Mesenchymal stem cell (in vitro differentiated cells and primary cell): ENCODE measurements around the gene HOXB3.
A peak's percentile ranks its signal among the peaks of the same experiment; 100 is the strongest.

ENCODE experiments used
- DNase-seq: peaks from one replicate; pipeline ENCODE4 v3.0.0-alpha.2; 2013
- H2AFZ ChIP-seq: one replicate; pipeline ENCODE4 v1.6.1; 2013; ENCODE audit warnings: low read depth, mild to moderate bottlenecking, control low read depth, inconsistent platforms, low read length, moderate library complexity
- H2AK5ac ChIP-seq: 2 replicates; pipeline ENCODE4 v1.6.1; 2013; ENCODE audit warnings: low read length, moderate library complexity, mild to moderate bottlenecking, inconsistent platforms; ENCODE audit not compliant: severe bottlenecking
- H2BK120ac ChIP-seq: one replicate; pipeline ENCODE4 v1.6.1; 2013; ENCODE audit warnings: low read depth, mild to moderate bottlenecking, inconsistent platforms, low read length, moderate library complexity
- H2BK12ac ChIP-seq, 2 experiments: one replicate each; pipeline ENCODE4 v1.6.1; 2013; ENCODE audit warnings: inconsistent platforms in 2 of 2, low read length in 2 of 2, mild to moderate bottlenecking in 2 of 2, moderate library complexity in 2 of 2, control low read depth in 1 of 2
- H2BK15ac ChIP-seq: one replicate; pipeline ENCODE4 v1.6.1; 2013; ENCODE audit warnings: mild to moderate bottlenecking, low read depth, inconsistent platforms; ENCODE audit not compliant: poor library complexity, severe bottlenecking
- H2BK5ac ChIP-seq: 2 replicates; pipeline ENCODE4 v1.6.1; 2013; ENCODE audit warnings: low read depth, mild to moderate bottlenecking, low read length, control low read depth, inconsistent platforms; ENCODE audit not compliant: poor library complexity, severe bottlenecking
- H3K14ac ChIP-seq, 2 experiments: one replicate each; pipeline ENCODE4 v1.6.1; 2013; ENCODE audit warnings: inconsistent platforms in 2 of 2, low read length in 2 of 2, control low read depth in 1 of 2, mild to moderate bottlenecking in 1 of 2, moderate library complexity in 1 of 2
- H3K18ac ChIP-seq, 2 experiments: one replicate each; pipeline ENCODE4 v1.6.1; 2013; ENCODE audit warnings: inconsistent platforms in 2 of 2, low read length in 2 of 2, control low read depth in 1 of 2, low read depth in 1 of 2, mild to moderate bottlenecking in 1 of 2
- H3K23ac ChIP-seq, 2 experiments: one replicate each; pipeline ENCODE4 v1.6.1; 2013; ENCODE audit warnings: inconsistent platforms in 2 of 2, low read length in 2 of 2, mild to moderate bottlenecking in 2 of 2, moderate library complexity in 2 of 2, control low read depth in 1 of 2
- H3K27ac ChIP-seq: 2 replicates; pipeline ENCODE4 v1.5.1; 2013; ENCODE audit warnings: mild to moderate bottlenecking, moderate library complexity, low read length, control low read depth, inconsistent platforms; ENCODE audit not compliant: poor library complexity, severe bottlenecking
- H3K27me3 ChIP-seq, 2 experiments: 2 replicates each; pipeline versions ENCODE4 v1.6.1 to v1.7.0; 2013; ENCODE audit warnings: low read length in 2 of 2, mild to moderate bottlenecking in 2 of 2, moderate library complexity in 2 of 2, control low read depth in 1 of 2, inconsistent platforms in 1 of 2; ENCODE audit not compliant: control insufficient read depth in 1 of 2, insufficient read depth in 1 of 2
- H3K36me3 ChIP-seq, 2 experiments: 2 replicates each; pipeline versions ENCODE4 v1.6.1 to v1.7.0; 2013; ENCODE audit warnings: low read length in 2 of 2, control low read depth in 1 of 2, inconsistent platforms in 1 of 2, low read depth in 1 of 2, mild to moderate bottlenecking in 1 of 2; ENCODE audit not compliant: insufficient read depth in 2 of 2, control insufficient read depth in 1 of 2
- H3K4ac ChIP-seq, 2 experiments: one replicate each; pipeline ENCODE4 v1.6.1; 2013; ENCODE audit warnings: inconsistent platforms in 2 of 2, low read length in 2 of 2, mild to moderate bottlenecking in 2 of 2, moderate library complexity in 2 of 2, control low read depth in 1 of 2, low read depth in 1 of 2
- H3K4me1 ChIP-seq: 2 replicates; pipeline ENCODE4 v1.6.1; 2013; ENCODE audit warnings: low read depth, low read length, control low read depth; ENCODE audit not compliant: control insufficient read depth, insufficient read depth
- H3K4me2 ChIP-seq: 2 replicates; pipeline ENCODE4 v1.6.1; 2013; ENCODE audit warnings: low read length, mild to moderate bottlenecking, inconsistent platforms; ENCODE audit not compliant: poor library complexity, severe bottlenecking
- H3K4me3 ChIP-seq, 2 experiments: 2 replicates each; pipeline versions ENCODE4 v1.5.1 to v1.7.0; 2013; ENCODE audit warnings: low read length in 2 of 2, mild to moderate bottlenecking in 2 of 2, control low read depth in 1 of 2, low read depth in 1 of 2; ENCODE audit not compliant: insufficient read depth in 1 of 2
- H3K79me1 ChIP-seq: replicated peaks from 2 replicates; pipeline ENCODE4 v1.6.1; 2013; ENCODE audit warnings: mild to moderate bottlenecking, control low read depth, low read length, inconsistent platforms; ENCODE audit not compliant: poor library complexity, severe bottlenecking
- H3K9ac ChIP-seq: 2 replicates; pipeline ENCODE4 v1.7.0; 2013; ENCODE audit warnings: mild to moderate bottlenecking, low read length, moderate library complexity
- H3K9me3 ChIP-seq: 2 replicates; pipeline ENCODE4 v1.7.0; 2013; ENCODE audit warnings: mild to moderate bottlenecking, low read length; ENCODE audit not compliant: control insufficient read depth
- H4K8ac ChIP-seq: one replicate; pipeline ENCODE4 v1.6.1; 2013; ENCODE audit warnings: inconsistent platforms, mild to moderate bottlenecking, low read length, moderate library complexity
- H4K91ac ChIP-seq: one replicate; pipeline ENCODE4 v1.6.1; 2013; ENCODE audit warnings: mild to moderate bottlenecking, low read length, inconsistent platforms
- WGBS: methylation state at CpG from one replicate; pipeline ENCODE4 v1.1.7; 2013; ENCODE audit warnings: mixed read lengths; 5-methylcytosine and 5-hydroxymethylcytosine counted together

HOXB3 gene

GRCh38 chr17:48543854-48544348 lies 46.1 kb downstream of the HOXB3 start:
- DNase-seq: peak; percentile 67
- Histone ChIP-seq H3K9ac (peak overlapping the region; percentile 100), H3K27me3 (no peaks in the 10 kb centered on the region), H3K4me1 (peaks cover 18% of the 10 kb centered on the region), H3K4me3 (peak overlapping the region; percentile 73 to 97), H3K36me3 (peaks cover 17 to 18% of the 10 kb centered on the region in 2 experiments), H2BK12ac (peak overlapping the region in 1 of 2 experiments; percentile 39), H3K18ac (peak overlapping the region; percentile 96 to 97), H3K14ac (peak overlapping the region; percentile 32 to 38), H2AFZ (no peak overlapping the region), H2BK5ac (peak overlapping the region; percentile 97), H2AK5ac (peak overlapping the region; percentile 93), H3K9me3 (no peaks in the 10 kb centered on the region), H3K4me2 (no peak overlapping the region), H2BK15ac (no peak overlapping the region), H2BK120ac (peak overlapping the region; percentile 89), H3K79me1 (no peaks in the 10 kb centered on the region), H3K27ac (peak overlapping the region; percentile 99), H3K4ac (peak overlapping the region; percentile 89 to 90), H3K23ac (peak overlapping the region in 1 of 2 experiments; percentile 96), H4K8ac (peak overlapping the region; percentile 13), H4K91ac (peak overlapping the region; percentile 43)
- 0% methylated on average over 19 of the region's 20 CpGs for WGBS

DNA sequence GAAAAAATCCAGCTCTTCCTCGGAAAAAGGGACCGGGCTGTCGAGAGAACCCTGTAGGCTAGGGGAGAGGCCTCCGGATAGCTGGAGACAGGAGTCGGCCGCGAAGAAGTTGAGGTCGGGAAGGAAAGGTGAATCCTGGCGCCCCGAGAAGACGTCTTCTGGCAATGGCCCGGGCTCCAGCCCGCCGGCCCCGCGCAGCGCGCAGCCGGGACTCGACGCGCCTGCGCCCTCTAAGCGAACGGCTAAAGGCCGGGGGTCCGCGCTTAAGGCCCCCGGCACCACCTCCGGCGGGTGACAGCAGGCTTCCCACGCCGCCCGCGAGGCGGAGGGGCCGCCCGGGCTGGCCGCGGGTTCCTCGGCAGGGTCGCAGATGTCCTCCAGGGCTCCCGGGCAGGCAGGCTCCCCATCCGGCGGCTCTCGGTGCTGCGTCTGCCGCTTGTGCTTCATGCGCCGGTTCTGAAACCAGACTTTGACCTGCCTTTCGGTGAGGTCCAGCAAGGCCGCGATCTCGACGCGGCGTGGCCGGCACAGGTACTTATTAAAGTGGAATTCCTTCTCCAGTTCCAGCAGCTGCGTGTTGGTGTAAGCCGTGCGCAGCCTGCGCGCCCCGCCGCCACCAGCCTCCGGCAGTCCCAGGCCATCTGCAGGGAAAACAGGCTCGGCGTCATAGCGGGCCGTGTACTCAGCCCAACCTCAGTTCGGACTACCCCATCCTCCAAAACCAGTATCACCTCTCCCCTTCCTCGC lies 46.8 kb downstream of the HOXB3 start:
- WGBS: under 1% methylated on average over 65 of the region's 72 CpGs

DNA sequence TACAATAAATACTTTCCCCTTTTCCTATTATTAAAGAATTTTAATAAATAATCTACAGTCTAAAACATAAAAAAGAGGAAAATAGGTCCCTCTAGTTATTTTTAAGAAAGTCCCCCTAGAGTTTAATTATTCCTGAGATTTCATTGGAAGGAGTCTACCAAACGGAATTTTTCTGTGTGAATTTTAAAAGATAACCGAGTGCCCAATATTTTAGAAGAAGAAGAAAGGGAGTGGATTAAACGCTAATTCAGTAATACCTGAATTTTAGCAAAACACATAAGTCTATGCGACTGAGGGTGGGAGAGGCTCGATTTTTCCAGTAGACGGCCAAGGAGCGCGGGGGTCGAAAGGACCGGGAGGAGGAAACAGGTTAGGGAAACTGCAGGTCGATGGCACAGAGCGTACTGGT lies 47.3 kb downstream of the HOXB3 start:
- H2BK120ac ChIP-seq: peak overlapping the region; percentile 89
- H4K8ac ChIP-seq: peak overlapping the region; percentile 56
- no peak for DNase-seq

More for the DNA sequence above, 46.8 kb downstream of the HOXB3 start:
- Histone ChIP-seq H2BK5ac (peak overlapping the region; percentile 85), H3K9me3 (no peaks in the 10 kb centered on the region), H2BK120ac (peak overlapping the region; percentile 89), H3K14ac (peak overlapping the region in 1 of 2 experiments; percentile 96), H3K4me2 (peak overlapping the region; percentile 63), H2AK5ac (peak overlapping the region; percentile 2), H4K91ac (peak overlapping the region; percentile 85), H3K4me3 (peak overlapping the region; percentile 73 to 97), H3K27ac (peak overlapping the region; percentile 99), H3K79me1 (no peaks in the 10 kb centered on the region), H3K18ac (peak overlapping the region; percentile 93 to 96), H2BK15ac (peak overlapping the region; percentile 90), H2BK12ac (peak overlapping the region; percentile 4 to 90), H3K36me3 (peaks cover 17% of the 10 kb centered on the region in 2 experiments), H3K9ac (peak overlapping the region; percentile 100), H3K4ac (peak overlapping the region; percentile 88 to 89), H3K4me1 (peaks cover 20% of the 10 kb centered on the region), H3K27me3 (no peaks in the 10 kb centered on the region), H3K23ac (peak overlapping the region in 1 of 2 experiments; percentile 34), H4K8ac (peak overlapping the region; percentile 78), H2AFZ (no peak overlapping the region)
- DNase-seq: peak; percentile 66

GRCh38 chr17:48542114-48542656 lies 47.9 kb downstream of the HOXB3 start:
- Histone ChIP-seq H2BK120ac (peak overlapping the region; percentile 98), H4K91ac (peak overlapping the region; percentile 96), H2BK15ac (peak overlapping the region; percentile 62), H2BK12ac (peak overlapping the region; percentile 45 to 82), H3K36me3 (peaks cover 14 to 17% of the 10 kb centered on the region in 2 experiments), H3K14ac (peak overlapping the region; percentile 29 to 44), H4K8ac (peak overlapping the region; percentile 93), H2BK5ac (peak overlapping the region; percentile 97), H3K79me1 (no peaks in the 10 kb centered on the region), H3K4ac (peak overlapping the region; percentile 76 to 93), H2AK5ac (peak overlapping the region; percentile 88), H3K4me2 (peak overlapping the region; percentile 79), H3K9ac (peak overlapping the region; percentile 100), H3K27me3 (no peaks in the 10 kb centered on the region), H3K27ac (peak overlapping the region; percentile 99), H3K9me3 (no peaks in the 10 kb centered on the region), H3K4me1 (peaks cover 19% of the 10 kb centered on the region), H3K18ac (peak overlapping the region; percentile 88 to 99), H3K23ac (peak overlapping the region; percentile 93 to 99), H2AFZ (no peak overlapping the region), H3K4me3 (peak overlapping the region; percentile 70 to 97)
- under 1% methylated on average over 21 of the region's 27 CpGs for WGBS
- DNase-seq: peak; percentile 62

More for the DNA sequence above, 47.3 kb downstream of the HOXB3 start:
- peak overlapping the region; percentile 93 to 96 for H3K18ac ChIP-seq
- no peak overlapping the region for H2BK15ac ChIP-seq
- no peaks in the 10 kb centered on the region for H3K79me1 ChIP-seq
- H3K4me2 ChIP-seq: peak overlapping the region; percentile 63
- no peaks in the 10 kb centered on the region for H3K27me3 ChIP-seq
- peak overlapping the region; percentile 88 to 89 for H3K4ac ChIP-seq
- no peak overlapping the region for H2BK12ac ChIP-seq
- H3K9ac ChIP-seq: peak overlapping the region; percentile 100
- no peak overlapping the region for H3K23ac ChIP-seq
- peak overlapping the region; percentile 2 for H2AK5ac ChIP-seq
- no peaks in the 10 kb centered on the region for H3K9me3 ChIP-seq
- 3% methylated on average over 12 of the region's 12 CpGs for WGBS
- H3K14ac ChIP-seq: no peak overlapping the region
- H3K4me1 ChIP-seq: peaks cover 19% of the 10 kb centered on the region
- H4K91ac ChIP-seq: peak overlapping the region; percentile 41
- H3K27ac ChIP-seq: peak overlapping the region; percentile 99
- peaks cover 14 to 17% of the 10 kb centered on the region in 2 experiments for H3K36me3 ChIP-seq
- peak overlapping the region; percentile 73 to 97 for H3K4me3 ChIP-seq
- H2AFZ ChIP-seq: no peak overlapping the region
- H2BK5ac ChIP-seq: peak overlapping the region; percentile 85
